Measurements from ENCODE around the gene STAG2.

GRCh38 chrX:124045109-124045508 is 83.6 kb downstream of the STAG2 start:
- TF ChIP-seq, protein P1, sequence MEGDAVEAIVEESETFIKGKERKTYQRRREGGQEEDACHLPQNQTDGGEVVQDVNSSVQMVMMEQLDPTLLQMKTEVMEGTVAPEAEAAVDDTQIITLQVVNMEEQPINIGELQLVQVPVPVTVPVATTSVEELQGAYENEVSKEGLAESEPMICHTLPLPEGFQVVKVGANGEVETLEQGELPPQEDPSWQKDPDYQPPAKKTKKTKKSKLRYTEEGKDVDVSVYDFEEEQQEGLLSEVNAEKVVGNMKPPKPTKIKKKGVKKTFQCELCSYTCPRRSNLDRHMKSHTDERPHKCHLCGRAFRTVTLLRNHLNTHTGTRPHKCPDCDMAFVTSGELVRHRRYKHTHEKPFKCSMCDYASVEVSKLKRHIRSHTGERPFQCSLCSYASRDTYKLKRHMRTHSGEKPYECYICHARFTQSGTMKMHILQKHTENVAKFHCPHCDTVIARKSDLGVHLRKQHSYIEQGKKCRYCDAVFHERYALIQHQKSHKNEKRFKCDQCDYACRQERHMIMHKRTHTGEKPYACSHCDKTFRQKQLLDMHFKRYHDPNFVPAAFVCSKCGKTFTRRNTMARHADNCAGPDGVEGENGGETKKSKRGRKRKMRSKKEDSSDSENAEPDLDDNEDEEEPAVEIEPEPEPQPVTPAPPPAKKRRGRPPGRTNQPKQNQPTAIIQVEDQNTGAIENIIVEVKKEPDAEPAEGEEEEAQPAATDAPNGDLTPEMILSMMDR (IDR thresholded peaks at IDR 0.05; ENCODE audit: low read depth, low read length), result no peak
- TF ChIP-seq EZH2phosphoT487 (IDR thresholded peaks at IDR 0.05; ENCODE audit: low read depth), result no peak
